DLD1 (cell line): ENCODE results near the gene TFF3.

Experiments
- in situ Hi-C: cut with HindIII; loops from 2 replicates; pipeline ENCODE4 v1.10.0; 2017; ENCODE audit warnings: low sequenced_read_pairs

The TFF3 gene

GRCh38 chr21:42291751-42292562 lies 23.3 kb downstream of the TFF3 start:
- in situ Hi-C loops = no loop called here

DNA sequence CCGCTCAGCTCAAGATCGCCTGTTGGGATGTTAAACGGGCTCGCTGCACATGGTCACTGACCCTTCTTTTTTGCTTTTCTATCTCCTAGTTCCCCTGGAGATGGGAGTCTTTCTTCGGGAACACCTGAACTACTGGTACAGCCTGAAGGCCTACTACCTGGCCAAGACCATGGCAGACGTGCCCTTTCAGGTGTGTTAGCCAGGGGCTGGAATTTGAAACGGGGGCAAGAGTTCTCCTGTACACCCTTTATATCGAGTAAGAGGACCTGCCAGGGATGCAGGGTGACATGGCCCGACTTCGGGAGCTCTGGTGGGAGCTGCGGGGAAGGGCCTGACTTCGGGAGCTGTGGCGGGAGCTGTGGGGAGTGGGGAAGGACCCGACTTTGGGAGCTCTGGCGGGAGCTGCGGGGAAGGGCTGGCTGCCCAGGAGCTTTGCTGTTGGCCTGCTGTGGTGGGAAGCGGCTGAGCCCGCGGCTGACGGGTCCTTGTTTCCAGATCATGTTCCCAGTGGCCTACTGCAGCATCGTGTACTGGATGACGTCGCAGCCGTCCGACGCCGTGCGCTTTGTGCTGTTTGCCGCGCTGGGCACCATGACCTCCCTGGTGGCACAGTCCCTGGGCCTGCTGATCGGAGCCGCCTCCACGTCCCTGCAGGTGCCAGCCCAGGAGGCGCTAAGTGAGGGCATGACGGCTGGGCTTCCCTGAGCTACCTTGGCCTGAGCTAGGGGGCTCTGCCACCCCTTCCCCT lies 24.0 kb downstream of the TFF3 start:
- in situ Hi-C loops = no loop called here

DNA sequence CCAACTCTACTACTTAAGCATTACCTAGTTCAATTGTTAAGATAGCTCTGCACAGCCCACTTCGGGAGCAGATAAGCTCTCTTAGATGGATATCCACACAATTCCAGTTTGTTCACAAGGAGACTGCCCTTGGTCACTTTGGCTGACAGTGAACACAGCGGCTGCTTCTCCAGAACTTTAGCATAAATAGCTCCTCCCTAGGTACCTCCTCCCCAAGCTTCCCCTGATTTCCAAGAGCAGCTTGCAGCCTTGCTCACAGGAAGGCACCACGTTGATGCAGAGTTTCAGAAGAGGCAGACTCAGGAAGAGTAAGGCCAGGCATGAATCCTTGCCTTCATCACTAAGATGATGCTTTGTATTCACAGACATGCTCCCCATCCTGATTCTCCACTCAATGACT lies 24.7 kb downstream of the TFF3 start:
- in situ Hi-C loops = no loop called here

- in situ Hi-C loops = no loop called here
These were observed 25.3 kb downstream of the TFF3 start for GRCh38 chr21:42289926-42290325.

DNA sequence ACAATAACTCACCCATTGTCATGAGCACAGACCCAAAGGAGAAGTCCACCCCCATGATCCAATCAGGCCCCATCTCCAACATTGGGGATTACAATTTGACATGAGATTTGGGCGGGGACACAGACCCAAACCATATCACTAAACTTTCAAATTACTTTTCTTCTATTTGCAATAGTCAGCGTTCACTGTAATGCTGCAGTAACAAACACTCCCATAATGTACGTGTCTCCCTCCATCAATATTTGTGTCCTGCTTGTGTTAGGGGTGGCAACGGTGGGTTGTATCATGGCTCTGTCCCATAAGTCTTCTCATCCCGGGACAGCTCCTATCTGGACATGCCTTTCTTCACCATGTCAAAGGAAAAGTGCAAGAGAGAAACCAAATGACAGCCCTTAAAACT lies 26.2 kb downstream of the TFF3 start:
- in situ Hi-C loops = no loop called here

DNA sequence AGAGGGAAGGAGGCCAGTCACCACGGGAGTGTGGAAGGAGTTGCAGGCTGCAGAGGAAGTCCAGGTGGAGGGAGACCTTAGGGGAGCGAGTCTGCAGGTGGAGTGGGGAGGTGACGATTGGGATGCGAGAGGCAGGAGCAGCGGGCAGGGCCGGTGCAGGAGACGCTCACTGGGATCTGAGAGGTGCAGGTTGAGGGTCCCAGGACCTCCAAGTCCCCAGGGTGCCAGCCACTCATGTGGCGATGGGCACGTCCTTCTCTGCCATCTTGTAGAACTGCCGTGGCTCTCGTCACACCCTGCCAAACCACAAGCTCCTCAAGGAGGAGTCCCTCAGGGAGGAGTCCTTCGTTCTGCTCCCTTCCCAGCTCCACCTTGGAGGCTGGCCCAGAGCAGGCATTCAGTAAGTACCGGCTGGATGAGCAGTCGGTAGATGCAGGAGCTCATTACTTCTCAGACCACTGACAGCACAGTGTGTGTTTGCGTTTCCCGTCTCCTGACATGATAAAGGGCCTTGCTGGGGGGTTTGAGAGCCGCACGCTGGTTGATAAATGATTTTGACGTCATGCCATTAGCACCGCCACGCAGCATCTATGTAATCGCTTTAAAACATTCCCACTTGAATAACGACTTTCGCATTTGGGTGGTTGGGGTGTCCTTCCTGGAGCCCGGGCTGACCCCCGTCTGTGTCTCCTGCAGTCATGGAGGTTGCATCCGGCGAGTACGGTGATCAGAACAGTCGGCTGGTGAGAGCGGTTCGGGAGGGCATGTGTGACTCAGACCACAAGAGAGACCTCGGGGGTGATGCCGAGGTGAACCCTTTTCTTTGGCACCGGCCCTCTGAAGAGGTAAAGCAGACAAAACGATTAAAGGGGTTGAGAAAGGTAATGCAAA lies 27.8 kb downstream of the TFF3 start:
- in situ Hi-C loops = no loop called here

DNA sequence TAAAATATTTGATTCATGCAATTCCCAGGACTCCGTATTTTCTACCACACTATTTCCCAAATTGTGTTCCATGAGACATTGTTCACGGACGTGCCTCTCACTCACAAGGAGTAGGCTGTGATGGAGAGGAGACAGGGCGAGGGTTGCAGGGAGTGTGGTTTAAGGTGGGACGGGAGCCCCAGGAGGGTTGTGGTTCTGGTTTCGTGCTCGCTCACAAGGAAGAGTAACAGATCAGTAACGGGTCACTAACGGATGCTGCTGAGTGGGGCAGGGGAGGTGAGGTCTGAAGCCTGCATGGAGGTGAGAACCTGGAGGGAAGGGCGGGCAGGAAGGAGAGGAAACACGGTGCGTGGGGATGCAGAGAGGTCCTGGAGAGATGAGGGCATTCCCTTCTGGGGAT lies 28.8 kb downstream of the TFF3 start:
- in situ Hi-C loops = no loop called here

DNA sequence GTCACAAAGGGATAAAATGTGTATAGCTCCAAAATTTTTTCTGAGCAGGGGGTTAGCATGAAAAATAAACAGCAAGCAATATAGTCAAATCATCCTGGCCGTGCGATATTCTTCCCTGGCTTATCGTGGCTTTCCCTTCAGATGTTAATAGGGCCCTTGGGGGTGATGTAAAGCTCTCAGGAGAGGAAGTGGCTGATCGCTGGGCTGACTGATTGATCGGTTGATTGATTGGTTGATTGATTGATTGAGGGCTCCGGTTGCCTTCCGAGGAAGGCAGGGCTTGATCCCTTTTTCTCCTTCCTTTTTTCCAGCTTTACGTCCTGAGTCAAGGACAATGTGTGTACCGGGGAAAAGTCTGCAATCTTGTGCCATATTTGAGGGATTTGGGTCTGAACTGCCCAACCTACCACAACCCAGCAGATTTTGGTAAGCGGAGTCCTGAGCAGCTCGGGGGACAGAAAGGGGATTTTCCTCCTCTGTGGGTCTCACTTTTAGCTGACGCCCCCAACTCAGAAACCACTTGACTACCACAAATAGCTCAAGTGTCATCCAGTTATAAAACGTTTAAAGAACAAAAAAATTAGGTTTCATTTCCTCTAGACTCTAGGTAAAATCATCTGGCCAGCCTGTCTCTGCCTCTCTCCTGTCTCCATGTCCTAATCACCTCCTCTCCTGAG lies 29.5 kb downstream of the TFF3 start:
- in situ Hi-C loops = no loop called here

DNA sequence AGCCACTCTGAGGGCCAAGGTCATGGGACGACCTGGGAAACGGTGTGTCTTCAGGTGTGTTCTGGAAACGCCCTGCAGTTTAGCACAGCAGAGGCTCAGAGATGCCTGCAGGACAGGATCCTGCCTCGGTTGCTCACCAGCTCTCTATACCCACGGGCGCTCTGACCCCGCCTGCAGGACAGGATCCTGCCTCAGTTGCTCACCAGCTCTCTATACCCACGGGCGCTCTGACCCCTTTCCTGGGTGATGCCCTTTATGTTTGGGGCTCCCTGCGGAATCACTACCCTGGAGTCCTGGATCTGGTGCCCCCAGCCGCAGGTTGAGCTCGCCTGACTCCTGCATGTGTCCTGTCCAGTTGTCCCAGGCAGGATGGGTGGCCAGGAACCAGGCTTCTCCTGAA lies 32.5 kb downstream of the TFF3 start:
- in situ Hi-C loops = no loop called here

- in situ Hi-C loops = no loop called here
These were observed 33.2 kb downstream of the TFF3 start for GRCh38 chr21:42282021-42282420.

- in situ Hi-C loops = no loop called here
These were observed 34.0 kb downstream of the TFF3 start for GRCh38 chr21:42281181-42281680.

DNA sequence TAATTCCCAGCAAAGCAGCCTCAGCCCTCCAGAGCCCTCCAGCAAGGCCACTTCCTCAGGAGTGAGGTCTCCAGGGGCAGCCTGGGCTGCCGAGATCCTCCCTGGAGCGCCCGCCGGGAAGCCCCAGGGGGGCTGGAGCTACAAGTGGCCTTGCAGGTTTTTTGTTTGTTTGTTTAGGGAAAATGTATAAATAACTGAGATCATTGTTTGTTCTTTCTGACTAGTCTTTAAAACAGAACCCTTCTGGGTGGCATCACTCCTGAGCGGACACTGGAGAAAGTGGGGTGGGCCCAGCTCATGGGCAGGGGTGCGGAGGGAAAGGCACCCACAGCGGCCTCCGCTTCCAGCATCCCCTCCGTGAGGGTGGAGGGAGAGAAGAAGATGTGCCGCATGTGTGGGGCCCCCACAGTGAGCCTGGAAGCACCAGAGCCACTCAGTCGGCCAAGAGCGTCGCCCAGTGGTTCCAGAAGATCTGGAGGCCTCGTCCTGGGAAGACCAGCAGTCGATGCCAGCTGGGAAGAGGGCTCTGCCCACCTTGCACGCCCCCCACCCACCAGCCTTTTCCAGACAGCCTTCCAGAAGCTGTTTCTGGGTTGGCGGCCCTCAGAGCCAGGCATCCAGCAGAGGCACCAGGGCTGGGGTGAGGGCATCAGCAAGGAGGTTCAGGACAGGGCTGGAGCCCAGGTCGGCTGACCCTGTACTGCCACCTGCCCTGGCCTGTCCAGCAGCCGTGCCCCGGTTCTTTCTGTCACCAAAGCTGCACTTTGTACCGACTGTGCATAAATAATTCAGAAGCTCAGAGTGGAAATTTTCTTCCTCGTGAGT lies 34.6 kb downstream of the TFF3 start:
- in situ Hi-C loops = no loop called here

- in situ Hi-C loops = no loop called here
These were observed 35.3 kb downstream of the TFF3 start for GRCh38 chr21:42279888-42280287.

DNA sequence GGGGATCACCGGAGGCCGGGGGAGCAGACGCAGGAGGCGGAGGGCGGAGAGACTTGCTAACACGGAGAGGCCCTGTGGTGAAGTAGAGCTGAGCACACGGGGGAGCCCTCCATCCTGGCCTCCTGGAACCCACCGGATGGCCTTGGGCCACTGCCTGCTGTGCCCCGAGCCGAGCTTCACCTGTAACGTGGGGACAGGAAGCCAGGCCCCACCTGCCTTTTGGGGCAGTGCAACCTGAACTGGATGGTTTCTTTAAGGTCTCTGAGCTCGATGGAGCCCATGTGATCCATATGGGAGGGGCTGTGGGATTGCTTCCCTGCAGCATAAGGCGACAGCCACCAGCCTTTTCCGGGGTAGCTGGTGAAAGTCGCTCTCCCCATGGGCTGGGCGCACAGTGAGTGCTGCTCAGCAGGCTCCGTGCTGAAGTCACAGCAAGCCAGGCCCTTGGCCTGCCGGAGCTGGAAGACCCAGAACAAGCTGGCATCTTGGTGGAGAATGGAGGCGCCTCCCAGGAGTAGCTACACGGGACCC lies 35.8 kb downstream of the TFF3 start:
- in situ Hi-C loops = no loop called here

DNA sequence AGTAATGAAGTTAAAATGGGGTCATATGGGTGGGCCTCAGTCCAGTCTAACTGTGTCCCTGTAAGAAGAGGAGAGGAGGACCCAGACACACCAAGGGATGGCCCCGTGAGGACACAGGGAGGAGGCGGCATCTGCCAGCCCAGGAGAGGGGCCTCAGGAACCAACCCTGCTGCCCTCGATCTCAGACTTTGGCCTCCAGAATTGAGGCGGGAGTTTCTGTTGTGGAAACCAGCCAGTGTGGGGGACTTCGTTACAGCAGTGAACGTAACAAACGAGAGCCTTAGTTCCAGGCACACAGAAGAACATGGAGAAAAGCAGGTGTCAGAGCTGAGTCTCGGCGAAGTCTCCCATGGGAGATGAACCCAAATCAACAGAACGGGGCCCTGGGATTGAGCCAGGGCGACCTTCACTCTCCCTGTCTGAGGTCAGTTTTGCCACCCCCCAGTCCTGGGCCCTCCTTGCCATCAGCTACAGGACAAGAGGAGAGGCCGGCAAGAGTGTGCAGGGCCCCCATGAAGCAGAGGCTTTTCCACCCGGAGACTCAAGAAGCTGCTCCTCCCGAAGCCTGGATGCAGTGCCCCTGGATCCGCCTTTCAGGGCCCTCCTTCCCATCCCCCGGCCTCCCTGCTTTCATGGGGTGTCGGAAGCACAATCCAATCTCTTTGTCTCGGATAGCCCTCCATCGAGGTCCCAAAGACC lies 36.6 kb downstream of the TFF3 start:
- in situ Hi-C loops = no loop called here

GRCh38 chr21:42277593-42277992 lies 37.6 kb downstream of the TFF3 start:
- in situ Hi-C loops = no loop called here

GRCh38 chr21:42276526-42277154 lies 38.6 kb downstream of the TFF3 start:
- in situ Hi-C loops = no loop called here

GRCh38 chr21:42276076-42276475 lies 39.1 kb downstream of the TFF3 start:
- in situ Hi-C loops = no loop called here
